Kidney capillary endothelial cell (primary cell): Measurements from ENCODE around the gene PRSS16.
"Not testable (repeated sequence)": the region's sequence is repeated elsewhere in the genome, so short reads cannot be mapped to it uniquely, and the experiment has no call there.

Experiments used
- DNase-seq: peaks from one replicate; pipeline ENCODE4 v3.0.0-alpha.2; 2018; ENCODE audit warnings: low spot score

Gene PRSS16, protein sequence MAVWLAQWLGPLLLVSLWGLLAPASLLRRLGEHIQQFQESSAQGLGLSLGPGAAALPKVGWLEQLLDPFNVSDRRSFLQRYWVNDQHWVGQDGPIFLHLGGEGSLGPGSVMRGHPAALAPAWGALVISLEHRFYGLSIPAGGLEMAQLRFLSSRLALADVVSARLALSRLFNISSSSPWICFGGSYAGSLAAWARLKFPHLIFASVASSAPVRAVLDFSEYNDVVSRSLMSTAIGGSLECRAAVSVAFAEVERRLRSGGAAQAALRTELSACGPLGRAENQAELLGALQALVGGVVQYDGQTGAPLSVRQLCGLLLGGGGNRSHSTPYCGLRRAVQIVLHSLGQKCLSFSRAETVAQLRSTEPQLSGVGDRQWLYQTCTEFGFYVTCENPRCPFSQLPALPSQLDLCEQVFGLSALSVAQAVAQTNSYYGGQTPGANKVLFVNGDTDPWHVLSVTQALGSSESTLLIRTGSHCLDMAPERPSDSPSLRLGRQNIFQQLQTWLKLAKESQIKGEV

DNA sequence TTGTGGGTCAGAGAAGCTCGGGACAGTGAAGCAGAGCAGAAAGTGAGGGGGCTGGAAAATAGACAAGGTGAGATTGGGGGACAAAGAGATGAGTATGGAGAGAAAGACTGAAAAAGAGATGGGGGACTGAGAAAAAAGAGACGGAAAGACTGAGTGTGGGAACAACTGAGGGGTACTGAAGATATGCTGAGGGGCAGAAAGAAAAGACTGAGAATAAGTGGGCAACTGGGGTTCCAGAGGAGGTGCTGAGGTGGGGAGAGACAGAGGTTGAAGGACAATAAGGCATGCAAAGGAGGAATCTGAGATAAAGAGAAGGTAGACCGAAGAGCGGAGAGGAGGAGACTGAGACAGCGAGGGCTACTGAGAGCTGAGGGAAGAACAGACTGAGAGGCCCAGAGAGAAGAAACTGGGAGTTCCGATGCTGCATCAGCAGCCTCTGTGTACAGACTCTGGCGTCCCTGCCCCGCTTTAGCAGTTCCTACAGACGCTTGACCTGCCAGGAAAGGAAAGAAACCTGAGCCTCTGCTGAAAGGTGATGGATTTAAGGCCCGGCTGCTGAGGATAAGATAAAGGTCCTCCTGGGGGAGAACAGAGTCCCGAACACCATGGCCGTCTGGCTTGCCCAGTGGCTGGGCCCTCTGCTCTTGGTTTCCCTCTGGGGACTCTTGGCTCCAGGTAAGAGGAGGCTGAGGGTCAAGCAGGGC lies at the start of gene PRSS16:
Gene PRSS16 (plus strand): TSS at position 569 of the 704 bp plus-strand sequence. CDS start 37 bp downstream, at position 606.
- DNase-seq, result no peak

DNA sequence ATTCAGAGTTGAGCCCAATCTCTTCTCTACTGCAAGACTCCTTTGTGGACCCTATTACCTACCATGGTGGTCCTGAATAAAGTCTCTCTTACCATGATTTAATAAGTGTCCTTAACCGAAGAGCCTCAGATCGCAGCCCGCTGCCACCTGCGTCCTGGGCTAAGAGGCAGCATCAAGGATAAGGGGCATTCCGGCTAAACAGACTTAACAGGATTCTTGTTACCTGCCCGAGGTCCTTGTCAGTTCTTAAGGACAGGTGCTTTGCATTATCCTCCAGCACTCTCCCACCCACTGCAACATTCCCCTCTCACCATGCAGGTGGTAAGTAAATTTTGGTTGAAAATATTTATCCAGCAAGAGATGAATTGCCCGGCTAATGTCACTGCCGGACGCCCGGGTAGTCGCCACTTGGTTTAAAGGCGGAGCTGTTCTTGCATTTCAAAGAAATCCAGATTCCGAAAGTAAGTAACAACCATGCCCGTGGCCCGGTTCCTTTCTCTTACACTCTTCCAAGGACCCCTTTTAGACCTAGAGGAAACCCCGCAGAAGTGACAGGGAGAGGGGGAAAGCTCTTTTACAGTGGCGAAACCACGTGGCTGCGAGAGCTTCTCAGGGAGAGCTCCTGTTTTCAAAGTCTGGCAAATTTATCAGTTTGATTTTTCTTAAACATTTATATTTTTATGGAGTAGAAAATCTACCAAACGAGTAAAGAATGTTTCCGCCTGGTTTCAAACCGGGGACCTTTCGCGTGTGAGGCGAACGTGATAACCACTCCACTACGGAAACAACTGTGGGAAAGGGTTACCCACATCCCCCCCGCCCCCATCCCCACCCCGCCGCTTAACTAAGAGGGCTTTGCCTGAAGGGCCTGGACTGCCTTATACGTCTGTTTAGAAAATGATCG lies 41.9 kb upstream of the PRSS16 start:
- DNase-seq, result no peak

DNA sequence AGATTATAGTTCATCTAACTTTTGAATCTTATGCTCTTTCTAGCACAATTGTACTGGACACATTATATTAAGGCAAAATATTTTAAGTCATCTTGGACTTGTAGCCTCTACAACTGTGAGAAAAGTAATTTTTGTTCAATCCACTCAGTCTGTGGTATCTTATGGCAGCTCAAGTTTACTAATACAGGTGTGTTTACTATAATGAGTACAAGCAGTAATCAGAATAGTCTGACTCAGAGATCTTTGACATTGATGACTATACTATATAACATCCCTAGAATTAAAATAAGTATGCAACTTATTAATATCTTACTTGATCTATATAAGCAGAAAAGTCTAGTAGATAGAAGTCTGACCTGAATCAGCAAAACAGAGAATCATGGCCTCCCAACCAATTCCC lies 40.7 kb upstream of the PRSS16 start:
- DNase-seq, result no peak

DNA sequence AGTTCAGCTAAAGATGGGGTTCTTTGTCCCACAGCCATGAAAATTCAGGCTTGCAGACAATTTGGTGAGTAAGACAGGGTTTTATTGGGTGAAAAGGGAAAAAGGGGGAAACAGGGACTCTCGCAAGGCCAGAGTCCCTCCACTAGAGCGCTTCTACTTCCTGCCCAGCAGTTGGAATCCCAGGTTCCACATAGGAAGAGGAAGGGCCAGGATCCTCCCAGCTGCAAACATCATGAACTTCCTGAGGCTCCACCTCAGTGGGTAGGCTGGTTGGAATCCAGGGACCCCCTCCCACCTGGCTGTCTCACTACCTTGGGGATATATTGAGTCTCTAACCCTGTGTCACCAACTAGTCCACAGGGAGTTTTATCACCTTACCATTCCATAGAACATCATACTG lies 39.5 kb upstream of the PRSS16 start:
- DNase-seq, result no peak

DNA sequence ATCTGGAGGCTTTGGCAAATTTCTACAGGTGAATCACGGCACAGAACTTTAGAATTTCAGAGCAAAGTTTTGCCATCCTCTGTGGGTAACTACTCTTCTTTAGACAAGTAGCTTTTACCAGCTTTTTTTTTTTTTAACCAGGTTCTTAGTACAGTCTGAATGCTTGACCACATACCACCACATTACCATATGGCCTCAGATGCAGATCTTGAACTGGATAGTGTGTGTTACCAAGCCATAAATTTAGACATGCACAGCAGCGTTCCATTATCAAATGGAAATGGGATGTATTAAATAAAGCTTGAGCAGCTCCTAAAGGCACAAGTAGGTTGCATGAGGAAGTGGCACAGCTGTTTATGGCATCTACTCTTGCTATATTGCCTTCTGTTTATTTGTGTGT lies 38.3 kb upstream of the PRSS16 start:
- DNase-seq, result no peak

DNA sequence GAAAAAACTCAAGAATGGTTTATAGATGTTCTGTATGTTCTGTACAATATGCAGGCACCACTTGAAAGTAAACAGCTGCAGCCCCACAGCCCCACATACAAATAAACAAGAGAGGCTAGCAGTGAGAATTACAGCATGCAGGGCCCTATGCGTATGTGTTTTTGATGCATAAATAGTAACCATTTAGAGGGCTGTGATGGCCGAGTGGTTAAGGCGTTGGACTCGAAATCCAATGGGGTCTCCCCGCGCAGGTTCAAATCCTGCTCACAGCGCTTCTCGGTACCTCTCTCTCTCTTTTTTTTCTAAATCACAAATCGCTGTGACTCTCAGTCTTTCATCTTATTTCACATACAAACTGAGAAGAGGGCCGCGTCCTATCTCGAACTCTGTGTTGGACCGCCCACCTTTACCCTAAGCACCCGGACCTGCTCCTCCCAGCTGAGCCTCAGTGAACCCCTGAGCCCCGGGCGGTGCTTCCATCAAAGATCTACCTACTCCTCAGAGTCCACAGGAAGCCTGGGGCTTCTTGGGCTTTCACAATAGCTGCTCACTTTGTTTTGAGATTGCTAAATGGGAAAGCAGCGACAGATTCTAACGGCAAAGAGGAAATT lies 37.7 kb upstream of the PRSS16 start:
- DNase-seq, result no peak

DNA sequence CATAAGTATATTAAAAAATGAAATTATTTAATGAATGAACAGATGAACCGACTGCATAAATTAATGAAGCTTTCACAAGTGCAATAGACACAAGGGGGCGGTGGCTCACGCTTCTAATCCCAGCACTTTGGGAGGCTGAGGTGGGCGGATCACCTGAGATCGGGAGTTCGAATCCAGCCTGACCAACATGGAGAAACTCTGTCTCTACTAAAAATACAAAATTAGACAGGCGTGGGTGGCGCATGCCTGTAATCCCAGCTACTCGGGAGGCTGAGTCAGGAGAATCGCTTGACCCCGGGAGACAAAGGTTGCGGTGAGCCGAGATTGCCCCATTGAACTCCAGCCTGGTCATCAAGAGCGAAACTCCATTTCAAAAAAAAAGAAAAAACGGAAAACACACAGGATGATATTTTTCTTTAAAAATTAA lies 34.4 kb upstream of the PRSS16 start:
- not testable (repeated sequence) for DNase-seq

DNA sequence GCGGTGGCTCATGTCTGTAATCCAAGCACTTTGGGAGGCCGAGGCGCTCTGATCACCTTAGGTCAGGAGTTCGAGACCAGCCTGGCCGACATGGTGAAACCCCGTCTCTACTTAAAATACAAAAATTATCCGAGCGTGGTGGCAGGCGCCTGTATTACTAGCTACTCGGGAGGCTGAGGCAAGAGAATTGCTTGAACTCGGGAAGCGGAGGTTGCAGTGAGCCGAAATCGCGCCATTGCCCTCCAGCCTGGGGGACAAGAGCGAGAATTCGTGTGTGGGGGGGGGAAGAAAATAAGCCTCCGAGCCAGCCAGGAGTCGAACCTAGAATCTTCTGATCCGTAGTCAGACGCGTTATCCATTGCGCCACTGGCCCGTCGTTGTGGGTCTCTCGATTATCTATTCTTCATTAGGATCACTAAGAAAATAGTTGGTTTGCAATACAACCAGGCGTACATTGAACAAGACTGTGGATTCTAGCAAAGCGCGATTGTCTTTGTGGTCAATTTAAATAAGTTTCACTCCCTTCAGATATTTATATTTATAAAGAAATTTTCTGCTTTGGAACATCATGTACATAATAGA lies 33.9 kb upstream of the PRSS16 start:
- DNase-seq, result peak; percentile 16

DNA sequence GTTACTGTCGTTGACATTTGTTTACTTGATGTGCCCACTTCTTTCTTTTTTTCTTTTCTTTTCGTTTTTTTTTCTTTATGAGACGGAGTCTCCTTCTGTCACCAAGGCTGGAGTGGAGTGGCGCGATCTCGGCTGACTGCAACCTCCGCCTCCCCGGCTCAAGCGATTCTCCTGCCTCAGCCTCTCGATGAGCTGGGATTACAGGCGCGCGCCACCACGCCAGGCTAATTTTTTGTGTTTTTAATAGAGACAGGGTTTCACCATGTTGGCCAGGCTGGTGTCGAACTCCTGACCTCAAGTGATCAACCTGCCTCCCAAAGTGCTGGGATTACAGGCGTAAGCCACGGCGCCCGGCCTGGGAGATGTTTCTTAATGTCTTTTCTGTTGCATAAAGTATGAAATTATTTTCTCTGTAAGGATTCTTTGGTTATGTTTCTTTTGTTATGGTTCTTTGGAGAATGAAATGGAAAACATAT lies 33.3 kb upstream of the PRSS16 start:
- peak; percentile 5 for DNase-seq

DNA sequence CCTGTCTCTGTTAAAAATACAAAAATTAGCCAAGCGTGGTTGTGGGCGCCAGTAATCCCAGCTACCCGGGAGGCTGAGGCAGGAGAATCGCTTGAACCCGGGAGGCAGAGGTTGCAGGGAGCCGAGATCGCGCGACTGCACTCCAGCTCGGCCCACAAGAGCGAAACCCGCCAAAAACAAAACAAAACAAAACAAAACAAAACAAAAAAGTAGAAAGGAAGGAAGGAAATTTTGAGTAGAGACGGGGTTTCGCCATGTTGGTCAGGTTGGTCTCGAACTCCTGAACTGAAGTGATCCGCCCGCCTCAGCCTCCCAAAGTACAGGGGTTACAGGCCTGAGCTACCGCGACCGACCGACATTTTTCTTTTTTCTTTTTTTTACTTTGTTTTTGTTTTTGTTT lies 30.6 kb upstream of the PRSS16 start:
- no peak for DNase-seq

DNA sequence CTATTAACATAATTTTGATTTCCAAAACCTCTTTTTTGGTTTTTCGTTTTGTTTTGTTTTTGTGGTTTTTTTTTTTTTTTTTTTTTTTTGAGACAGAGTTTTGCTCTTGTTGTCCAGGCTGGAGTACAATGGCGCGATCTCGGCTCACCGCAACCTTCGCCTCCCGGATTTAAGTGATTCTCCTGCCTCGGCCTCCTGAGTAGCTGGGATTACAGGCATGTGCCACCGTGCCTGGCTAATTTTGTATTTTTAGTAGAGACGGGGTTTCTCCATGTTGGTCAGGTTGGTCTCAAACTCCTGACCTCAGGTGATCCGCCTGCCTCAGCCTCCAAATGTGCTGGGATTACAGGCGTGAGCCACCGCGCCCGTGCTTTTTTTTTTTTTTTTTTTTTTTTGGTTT lies 24.5 kb upstream of the PRSS16 start:
- not testable (repeated sequence) for DNase-seq

DNA sequence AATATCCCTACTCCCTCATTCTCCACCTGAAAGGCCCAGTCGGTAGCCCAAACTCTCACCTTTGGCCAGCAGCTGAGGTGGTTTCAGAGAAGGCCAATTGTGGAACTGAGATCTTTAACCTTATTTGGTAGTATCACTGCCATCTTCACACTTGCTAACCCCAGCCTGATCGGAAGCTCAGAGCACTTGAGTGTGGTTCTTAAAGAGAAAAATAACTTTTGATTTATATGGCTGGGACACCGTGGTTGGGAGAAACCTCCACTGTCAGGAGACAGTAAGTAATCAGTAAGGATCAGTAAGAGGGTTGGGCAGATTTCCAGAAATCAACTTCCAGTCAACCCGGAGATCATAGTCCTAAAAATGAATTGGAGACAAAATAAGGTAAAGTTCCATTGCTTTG lies 22.8 kb upstream of the PRSS16 start:
- no peak for DNase-seq

DNA sequence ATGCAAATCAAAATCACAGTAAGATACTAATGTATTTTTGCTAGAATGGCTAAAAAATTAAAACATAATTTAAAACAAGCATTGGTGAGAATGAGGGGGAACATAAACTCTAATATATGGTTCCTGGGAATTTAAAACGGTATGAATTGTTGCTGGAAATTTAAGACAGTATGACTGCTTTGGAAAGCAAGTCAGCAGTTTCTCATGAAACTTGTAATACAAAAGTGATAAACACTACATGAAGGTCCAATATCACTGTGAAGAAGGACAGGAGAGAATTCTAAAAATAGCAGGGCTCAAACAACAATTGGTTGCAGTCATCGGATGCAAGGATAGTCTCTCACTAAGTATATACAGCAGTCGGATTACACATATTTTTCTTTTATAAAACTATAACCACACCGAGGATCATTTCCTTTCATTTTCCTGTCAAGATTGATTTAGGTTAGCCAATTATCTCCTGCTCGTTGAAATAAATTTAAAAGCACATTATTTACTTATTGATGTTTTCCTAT lies 18.5 kb upstream of the PRSS16 start:
- DNase-seq, result no peak

DNA sequence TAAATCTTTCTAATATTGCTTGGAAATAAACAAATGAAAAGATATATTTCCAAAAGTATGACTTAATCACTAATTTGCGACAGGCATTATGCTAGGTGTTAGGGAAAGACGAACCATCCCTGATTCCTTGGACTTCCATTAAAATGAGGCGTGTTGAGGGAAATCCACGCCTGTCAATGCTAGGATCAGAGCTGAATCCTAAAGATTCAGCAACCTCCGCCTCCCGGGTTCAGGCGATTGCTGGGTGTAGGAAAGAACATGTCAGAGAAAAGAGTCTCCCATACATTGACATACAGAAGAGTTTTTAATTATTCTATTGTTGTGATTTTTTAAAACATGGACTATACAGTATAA lies 16.8 kb upstream of the PRSS16 start:
- no peak for DNase-seq

DNA sequence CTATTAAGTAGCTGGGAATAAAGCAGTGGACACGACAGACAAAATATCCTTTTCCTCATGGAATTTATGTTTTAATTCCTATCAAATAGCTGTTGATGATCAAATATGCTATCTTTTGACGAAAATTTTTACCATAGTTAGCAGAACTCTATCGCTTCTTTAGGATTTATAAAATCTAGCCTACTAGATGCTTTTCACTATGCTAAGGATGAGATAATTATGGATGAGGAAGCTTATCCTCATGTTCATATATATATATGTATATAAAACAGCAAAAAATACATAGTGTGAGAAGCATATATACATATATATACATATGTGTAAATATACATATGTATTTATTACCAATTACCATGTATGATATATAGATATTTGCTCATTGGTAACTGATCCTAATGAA lies 12.9 kb upstream of the PRSS16 start:
- DNase-seq, result no peak

DNA sequence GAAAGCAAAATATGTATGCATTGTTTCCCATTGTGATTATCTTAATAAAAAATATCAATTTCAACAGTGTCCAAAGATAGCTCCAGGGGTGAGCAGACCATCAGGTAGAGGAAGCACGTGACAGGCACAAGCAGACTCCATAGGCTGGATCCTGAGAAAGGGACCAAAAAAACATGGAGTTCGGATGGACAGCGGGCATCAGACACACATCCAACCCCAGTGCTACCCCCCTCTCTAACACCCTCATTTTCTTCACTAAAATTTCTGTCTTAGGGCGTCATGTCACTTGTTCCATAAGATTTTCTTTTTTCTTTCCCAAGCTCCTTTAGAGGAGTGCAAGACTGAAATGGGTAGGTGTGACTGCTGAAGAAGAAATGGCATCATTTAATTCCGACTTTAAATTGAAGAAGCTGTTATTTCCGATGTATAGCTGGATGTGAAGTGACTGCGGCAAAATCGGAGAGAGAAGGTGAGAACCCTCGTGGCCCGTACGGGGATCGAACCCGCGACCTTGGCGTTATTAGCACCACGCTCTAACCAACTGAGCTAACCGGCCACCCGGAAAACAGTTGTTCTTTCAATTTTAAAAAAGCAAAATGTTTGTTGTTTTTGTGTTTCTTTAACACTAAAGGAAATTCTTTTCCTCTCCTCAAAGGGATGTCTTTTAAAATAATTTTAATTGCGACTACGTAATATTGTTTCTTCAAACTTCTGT lies 10.3 kb upstream of the PRSS16 start:
- DNase-seq, result peak; percentile 57

DNA sequence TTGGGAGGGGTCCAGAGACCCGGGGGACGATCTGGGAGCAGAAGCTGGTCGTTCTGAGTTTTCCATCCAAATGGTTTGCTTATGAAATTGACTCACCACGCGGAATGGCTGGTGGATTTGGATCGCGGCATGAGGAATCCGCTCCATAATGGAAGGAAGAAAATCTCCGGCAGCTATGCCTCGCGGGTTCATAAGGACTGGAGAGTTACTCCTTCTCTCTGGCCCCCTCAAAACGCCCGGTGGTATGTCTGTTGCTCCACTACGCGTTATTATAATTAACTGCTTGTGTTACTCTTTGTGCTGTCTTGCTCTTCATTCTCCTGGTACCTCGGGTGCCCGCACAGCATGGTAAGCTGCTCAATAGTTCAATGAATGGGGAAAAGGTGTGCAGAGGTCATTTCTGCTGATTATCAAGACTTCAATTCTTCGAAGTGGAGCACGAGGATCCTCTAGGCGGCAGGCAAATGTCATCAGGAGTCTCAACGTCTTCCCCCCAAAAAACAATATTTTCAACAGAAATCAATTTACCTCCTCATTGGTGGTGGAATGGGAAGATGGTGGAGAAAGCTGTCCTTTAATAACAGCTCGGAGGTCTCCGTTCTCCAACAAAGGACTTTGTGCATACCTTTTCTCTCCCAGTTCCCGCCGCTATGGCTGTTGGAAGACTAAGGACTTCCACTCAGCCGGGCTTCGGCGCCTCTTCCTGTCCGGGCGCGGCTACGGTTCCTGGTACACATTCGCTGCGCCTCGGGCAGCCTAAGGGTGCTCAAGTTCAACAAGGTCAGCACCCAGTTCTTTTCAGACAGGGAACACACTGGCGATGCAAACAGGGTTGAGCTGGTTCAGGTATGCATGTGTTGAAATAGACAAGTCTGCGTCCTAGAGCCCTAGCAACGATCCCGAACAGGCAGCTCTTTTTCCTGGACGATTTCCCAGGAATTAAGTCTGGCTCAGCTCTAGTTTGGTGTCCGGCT lies 9.2 kb upstream of the PRSS16 start:
- no peak for DNase-seq

DNA sequence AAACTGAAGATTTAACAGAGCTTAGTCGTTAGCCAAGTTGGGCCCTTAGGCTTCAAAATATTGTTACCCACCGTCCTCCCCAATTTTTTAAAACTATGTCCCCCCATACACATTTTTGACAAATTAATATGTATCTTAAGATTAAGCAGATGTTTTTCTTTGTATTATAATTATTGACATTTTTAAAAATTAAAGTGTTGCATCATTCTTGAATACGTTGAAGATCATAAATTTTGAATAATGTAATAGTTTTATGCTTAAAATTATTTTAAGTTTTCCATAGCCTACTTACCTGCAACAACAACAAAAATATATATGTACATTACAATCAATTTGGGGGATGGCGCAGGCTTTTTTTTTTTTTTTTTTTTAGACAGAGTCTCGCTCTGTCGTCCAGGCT lies 8.2 kb upstream of the PRSS16 start:
- DNase-seq, result no peak

DNA sequence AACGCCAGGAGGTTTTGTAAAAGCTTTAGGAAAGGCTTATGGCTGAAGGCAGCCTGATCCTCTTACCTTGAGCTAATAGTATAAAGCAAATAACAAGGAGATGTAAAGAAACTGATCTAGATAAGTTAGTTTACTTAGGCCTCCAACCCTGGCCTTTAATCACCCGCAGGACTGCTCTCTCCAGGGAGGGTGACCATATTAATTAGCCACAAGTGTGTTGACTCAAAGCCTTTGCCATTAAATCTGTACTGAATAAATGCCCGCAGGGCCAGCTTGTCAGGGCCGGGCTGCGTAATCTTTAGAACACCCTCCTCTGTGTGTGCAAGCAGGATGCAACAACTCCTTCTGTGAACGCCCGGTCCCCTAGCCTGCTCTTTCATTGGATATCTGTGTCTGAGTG lies 6.1 kb upstream of the PRSS16 start:
- DNase-seq, result no peak
